GM23338 (cell line): ENCODE measurements around the gene SORBS1. TPM values are rescaled to one million over a fixed set of nuclear protein-coding genes. Genes with fewer than 3 reads are reported as not detected.

ENCODE experiments used
- ATAC-seq: fragments of 200-7000 bp; cut with Tn5 transposase; 3 replicates; pipeline ENCODE4 v1.9.1; 2020
- DNase-seq: peaks from one replicate; pipeline ENCODE4 v3.0.0-alpha.2; 2015; ENCODE audit warnings: low spot score
- H2AFZ ChIP-seq: fragments of 200-600 bp; sonication (generic); 2 replicates; pipeline ENCODE4 v1.8.0; 2016; ENCODE audit warnings: antibody characterized with exemption, mild to moderate bottlenecking, moderate library complexity
- H3F3A ChIP-seq: fragments of 200-600 bp; sonication (generic); replicated peaks from 2 replicates; pipeline ENCODE4 v1.8.0; 2017; ENCODE audit warnings: antibody characterized with exemption, mixed run types, low read depth
- H3K27ac ChIP-seq: fragments of 200-600 bp; sonication (generic); 2 replicates; pipeline ENCODE4 v1.6.1; 2016; ENCODE audit warnings: low read depth
- H3K27me3 ChIP-seq: fragments of 200-600 bp; sonication (generic); 2 replicates; pipeline ENCODE4 v1.8.0; 2016; ENCODE audit warnings: mild to moderate bottlenecking, mixed run types, moderate library complexity; ENCODE audit not compliant: insufficient read depth
- H3K36me3 ChIP-seq: fragments of 200-600 bp; sonication (generic); 2 replicates; pipeline ENCODE4 v1.8.0; 2016; ENCODE audit warnings: mild to moderate bottlenecking; ENCODE audit not compliant: insufficient read depth
- H3K4me1 ChIP-seq: fragments of 200-600 bp; sonication (generic); 2 replicates; pipeline ENCODE4 v1.8.0; 2016; ENCODE audit warnings: mild to moderate bottlenecking, moderate library complexity; ENCODE audit not compliant: insufficient read depth
- H3K4me2 ChIP-seq: fragments of 200-600 bp; sonication (generic); 2 replicates; pipeline ENCODE4 v1.7.1; 2017; ENCODE audit warnings: mixed run types
- H3K4me3 ChIP-seq: fragments of 200-600 bp; sonication (generic); 2 replicates; pipeline ENCODE4 v1.6.1; 2016; ENCODE audit warnings: mixed run types
- H3K79me2 ChIP-seq: fragments of 200-600 bp; sonication (generic); replicated peaks from 2 replicates; pipeline ENCODE4 v1.8.0; 2017; ENCODE audit warnings: mild to moderate bottlenecking; ENCODE audit not compliant: insufficient read depth
- H3K9me2 ChIP-seq: fragments of 200-600 bp; sonication (generic); 2 replicates; pipeline ENCODE4 v1.8.0; 2017; ENCODE audit not compliant: insufficient read depth
- H4K20me1 ChIP-seq: fragments of 200-600 bp; sonication (generic); replicated peaks from 2 replicates; pipeline ENCODE4 v1.8.0; 2017; ENCODE audit warnings: mild to moderate bottlenecking; ENCODE audit not compliant: insufficient read depth
- H3K27ac Mint-ChIP-seq: 2 replicates; pipeline ENCODE4 v1.8.0; 2020; ENCODE audit warnings: inconsistent platforms, mild to moderate bottlenecking, moderate library complexity, mixed read lengths
- H3K27me3 Mint-ChIP-seq: 3 replicates; pipeline ENCODE4 v1.8.0; 2022; ENCODE audit warnings: low read depth, mild to moderate bottlenecking, moderate library complexity, mixed read lengths, inconsistent platforms; ENCODE audit not compliant: insufficient read depth, poor library complexity
- H3K36me3 Mint-ChIP-seq: 3 replicates; pipeline ENCODE4 v1.8.0; 2021; ENCODE audit warnings: low read depth, mild to moderate bottlenecking, inconsistent platforms, moderate library complexity, mixed read lengths
- H3K4me1 Mint-ChIP-seq: 3 replicates; pipeline ENCODE4 v1.8.0; 2020; ENCODE audit warnings: mild to moderate bottlenecking, inconsistent platforms, mixed read lengths
- H3K4me3 Mint-ChIP-seq: 3 replicates; pipeline ENCODE4 v1.8.0; 2021; ENCODE audit warnings: moderate library complexity, mild to moderate bottlenecking, inconsistent platforms, mixed read lengths
- H3K9me3 Mint-ChIP-seq: 3 replicates; pipeline ENCODE4 v1.8.0; 2020; ENCODE audit warnings: moderate library complexity, mild to moderate bottlenecking, inconsistent platforms, mixed read lengths
- CREB1 ChIP-seq: fragments of 250-450 bp; sonication (Bioruptor Pico); IDR thresholded peaks from 2 replicates; pipeline ENCODE4 v1.5.0; 2020; ENCODE audit warnings: low read depth, mild to moderate bottlenecking, moderate library complexity
- EZH2 ChIP-seq: fragments of 200-600 bp; sonication (generic); IDR thresholded peaks from one replicate; pipeline ENCODE4 v1.8.0; 2017; ENCODE audit warnings: antibody characterized with exemption, mild to moderate bottlenecking, low read depth; ENCODE audit not compliant: unreplicated experiment
- EZH2phosphoT487 ChIP-seq: fragments of 200-600 bp; sonication (generic); IDR thresholded peaks from one replicate; pipeline ENCODE4 v1.8.1; 2018; ENCODE audit warnings: antibody characterized with exemption; ENCODE audit not compliant: unreplicated experiment
- NANOG ChIP-seq: IDR thresholded peaks from 2 replicates; pipeline ENCODE4 v1.6.1; 2016; ENCODE audit warnings: antibody characterized with exemption, borderline replicate concordance
- POLR2AphosphoS5 ChIP-seq: IDR thresholded peaks from 2 replicates; pipeline ENCODE4 v1.6.1; 2016; ENCODE audit warnings: antibody characterized with exemption, low read depth
- STAT1 ChIP-seq: IDR thresholded peaks from one replicate; pipeline ENCODE4 v1.6.1; 2016; ENCODE audit warnings: antibody characterized with exemption; ENCODE audit not compliant: unreplicated experiment
- ZNF114 ChIP-seq: fragments of 250-450 bp; sonication (Bioruptor Pico); IDR thresholded peaks from 2 replicates; pipeline ENCODE4 v1.5.0; 2020; ENCODE audit warnings: mild to moderate bottlenecking, moderate library complexity
- ZNF331 ChIP-seq: fragments of 250-450 bp; sonication (Bioruptor Pico); IDR thresholded peaks from 2 replicates; pipeline ENCODE4 v1.5.0; 2020; ENCODE audit warnings: low read depth, mild to moderate bottlenecking, moderate library complexity
- polyA plus RNA-seq: library from polyadenylated mRNA; unstranded; fragments of >200 nt; fragmentation: Nextera tagmentation; extraction: Ambion mirVana; gene quantifications from 2 replicates; pipeline ENCODE4 v1.2.1, GENCODE V29; 2016
- total RNA-seq: library from RNA; depleted of rRNA; stranded (reverse); fragments of >200 nt; shearing (Covaris generic); gene quantifications from 2 replicates; pipeline ENCODE4 v1.2.3, GENCODE V29; 2014
- TF ChIP-seq, protein P1 (sequence below), 2 experiments: fragments of 200-600 bp in 1 of 2; sonication (generic) in 1 of 2; conservative IDR thresholded peaks; 2 replicates each; pipeline versions ENCODE4 v1.5.1 to v1.6.1; 2016 to 2017; ENCODE audit warnings: antibody characterized with exemption in 2 of 2, low read depth in 2 of 2, mild to moderate bottlenecking in 2 of 2, moderate library complexity in 1 of 2
- TF ChIP-seq, protein P2 (sequence below): IDR thresholded peaks from 2 replicates; pipeline ENCODE4 v1.6.1; 2016; ENCODE audit warnings: antibody characterized with exemption
- TF ChIP-seq, protein P3 (sequence below): fragments of 250-450 bp; sonication (Bioruptor Pico); IDR thresholded peaks from 2 replicates; pipeline ENCODE4 v1.5.0; 2020; ENCODE audit warnings: mild to moderate bottlenecking, moderate library complexity

SORBS1 gene
- total and polyA plus RNA-seq, 2 experiments from 2014 or later, result 47.7 to 51.5 TPM

DNA sequence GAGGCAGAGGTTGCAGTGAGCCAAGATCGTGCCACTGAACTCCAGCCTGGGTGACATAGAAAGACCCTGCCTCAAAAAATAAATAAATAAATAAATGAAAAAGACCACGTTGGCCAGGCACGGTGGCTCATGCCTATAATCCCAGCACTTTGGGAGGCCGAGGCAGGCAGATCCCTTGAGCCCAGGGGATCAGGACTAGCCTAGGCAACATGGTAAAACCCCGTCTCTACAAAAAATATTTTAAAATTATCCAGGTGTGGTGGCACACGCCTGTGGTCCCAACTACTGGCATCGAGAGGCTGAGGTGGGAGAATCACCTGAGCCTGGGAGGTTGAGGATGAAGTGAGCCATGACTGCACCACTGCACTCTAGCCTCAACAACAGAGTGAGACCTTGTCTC is 153.6 kb downstream of the SORBS1 start:
- Histone ChIP-seq H3K4me1 (peaks cover 28% of the 10 kb centered on the region), H2AFZ (no peak overlapping the region), H3K27ac (no peak overlapping the region), H3K4me3 (no peak overlapping the region), H3K9me2 (no peaks in the 10 kb centered on the region), H3K4me2 (no peak overlapping the region), H3K36me3 (peaks cover 5% of the 10 kb centered on the region; the same call in 1 of the 2 replicates), H4K20me1 (no peaks in the 10 kb centered on the region), H3K27me3 (no peaks in the 10 kb centered on the region), H3K79me2 (no peaks in the 10 kb centered on the region), H3F3A (no peaks in the 10 kb centered on the region)
- DNase-seq (no peak), ATAC-seq (no peak)
- Mint-ChIP-seq H3K4me1 (peaks cover 39% of the 10 kb centered on the region), H3K4me3 (no peak overlapping the region), H3K36me3 (peaks cover 15% of the 10 kb centered on the region), H3K27me3 (no peaks in the 10 kb centered on the region), H3K9me3 (no peaks in the 10 kb centered on the region), H3K27ac (no peak overlapping the region)
- TF ChIP-seq NANOG (no peak), CREB1 (CRISPR knock-in tag) (no peak), STAT1 (no peak), EZH2phosphoT487 (no peak), ZNF331 (CRISPR knock-in tag) (no peak), POLR2AphosphoS5 (no peak), EZH2 (no peak), ZNF114 (CRISPR knock-in tag) (no peak)
- TF ChIP-seq, protein P1, sequence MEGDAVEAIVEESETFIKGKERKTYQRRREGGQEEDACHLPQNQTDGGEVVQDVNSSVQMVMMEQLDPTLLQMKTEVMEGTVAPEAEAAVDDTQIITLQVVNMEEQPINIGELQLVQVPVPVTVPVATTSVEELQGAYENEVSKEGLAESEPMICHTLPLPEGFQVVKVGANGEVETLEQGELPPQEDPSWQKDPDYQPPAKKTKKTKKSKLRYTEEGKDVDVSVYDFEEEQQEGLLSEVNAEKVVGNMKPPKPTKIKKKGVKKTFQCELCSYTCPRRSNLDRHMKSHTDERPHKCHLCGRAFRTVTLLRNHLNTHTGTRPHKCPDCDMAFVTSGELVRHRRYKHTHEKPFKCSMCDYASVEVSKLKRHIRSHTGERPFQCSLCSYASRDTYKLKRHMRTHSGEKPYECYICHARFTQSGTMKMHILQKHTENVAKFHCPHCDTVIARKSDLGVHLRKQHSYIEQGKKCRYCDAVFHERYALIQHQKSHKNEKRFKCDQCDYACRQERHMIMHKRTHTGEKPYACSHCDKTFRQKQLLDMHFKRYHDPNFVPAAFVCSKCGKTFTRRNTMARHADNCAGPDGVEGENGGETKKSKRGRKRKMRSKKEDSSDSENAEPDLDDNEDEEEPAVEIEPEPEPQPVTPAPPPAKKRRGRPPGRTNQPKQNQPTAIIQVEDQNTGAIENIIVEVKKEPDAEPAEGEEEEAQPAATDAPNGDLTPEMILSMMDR (conservative IDR thresholded peaks at IDR 0.05; ENCODE audit: low read depth in 2 of 2), result no peak
- TF ChIP-seq, protein P2, sequence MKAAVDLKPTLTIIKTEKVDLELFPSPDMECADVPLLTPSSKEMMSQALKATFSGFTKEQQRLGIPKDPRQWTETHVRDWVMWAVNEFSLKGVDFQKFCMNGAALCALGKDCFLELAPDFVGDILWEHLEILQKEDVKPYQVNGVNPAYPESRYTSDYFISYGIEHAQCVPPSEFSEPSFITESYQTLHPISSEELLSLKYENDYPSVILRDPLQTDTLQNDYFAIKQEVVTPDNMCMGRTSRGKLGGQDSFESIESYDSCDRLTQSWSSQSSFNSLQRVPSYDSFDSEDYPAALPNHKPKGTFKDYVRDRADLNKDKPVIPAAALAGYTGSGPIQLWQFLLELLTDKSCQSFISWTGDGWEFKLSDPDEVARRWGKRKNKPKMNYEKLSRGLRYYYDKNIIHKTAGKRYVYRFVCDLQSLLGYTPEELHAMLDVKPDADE, result no peak
- TF ChIP-seq, protein P3, sequence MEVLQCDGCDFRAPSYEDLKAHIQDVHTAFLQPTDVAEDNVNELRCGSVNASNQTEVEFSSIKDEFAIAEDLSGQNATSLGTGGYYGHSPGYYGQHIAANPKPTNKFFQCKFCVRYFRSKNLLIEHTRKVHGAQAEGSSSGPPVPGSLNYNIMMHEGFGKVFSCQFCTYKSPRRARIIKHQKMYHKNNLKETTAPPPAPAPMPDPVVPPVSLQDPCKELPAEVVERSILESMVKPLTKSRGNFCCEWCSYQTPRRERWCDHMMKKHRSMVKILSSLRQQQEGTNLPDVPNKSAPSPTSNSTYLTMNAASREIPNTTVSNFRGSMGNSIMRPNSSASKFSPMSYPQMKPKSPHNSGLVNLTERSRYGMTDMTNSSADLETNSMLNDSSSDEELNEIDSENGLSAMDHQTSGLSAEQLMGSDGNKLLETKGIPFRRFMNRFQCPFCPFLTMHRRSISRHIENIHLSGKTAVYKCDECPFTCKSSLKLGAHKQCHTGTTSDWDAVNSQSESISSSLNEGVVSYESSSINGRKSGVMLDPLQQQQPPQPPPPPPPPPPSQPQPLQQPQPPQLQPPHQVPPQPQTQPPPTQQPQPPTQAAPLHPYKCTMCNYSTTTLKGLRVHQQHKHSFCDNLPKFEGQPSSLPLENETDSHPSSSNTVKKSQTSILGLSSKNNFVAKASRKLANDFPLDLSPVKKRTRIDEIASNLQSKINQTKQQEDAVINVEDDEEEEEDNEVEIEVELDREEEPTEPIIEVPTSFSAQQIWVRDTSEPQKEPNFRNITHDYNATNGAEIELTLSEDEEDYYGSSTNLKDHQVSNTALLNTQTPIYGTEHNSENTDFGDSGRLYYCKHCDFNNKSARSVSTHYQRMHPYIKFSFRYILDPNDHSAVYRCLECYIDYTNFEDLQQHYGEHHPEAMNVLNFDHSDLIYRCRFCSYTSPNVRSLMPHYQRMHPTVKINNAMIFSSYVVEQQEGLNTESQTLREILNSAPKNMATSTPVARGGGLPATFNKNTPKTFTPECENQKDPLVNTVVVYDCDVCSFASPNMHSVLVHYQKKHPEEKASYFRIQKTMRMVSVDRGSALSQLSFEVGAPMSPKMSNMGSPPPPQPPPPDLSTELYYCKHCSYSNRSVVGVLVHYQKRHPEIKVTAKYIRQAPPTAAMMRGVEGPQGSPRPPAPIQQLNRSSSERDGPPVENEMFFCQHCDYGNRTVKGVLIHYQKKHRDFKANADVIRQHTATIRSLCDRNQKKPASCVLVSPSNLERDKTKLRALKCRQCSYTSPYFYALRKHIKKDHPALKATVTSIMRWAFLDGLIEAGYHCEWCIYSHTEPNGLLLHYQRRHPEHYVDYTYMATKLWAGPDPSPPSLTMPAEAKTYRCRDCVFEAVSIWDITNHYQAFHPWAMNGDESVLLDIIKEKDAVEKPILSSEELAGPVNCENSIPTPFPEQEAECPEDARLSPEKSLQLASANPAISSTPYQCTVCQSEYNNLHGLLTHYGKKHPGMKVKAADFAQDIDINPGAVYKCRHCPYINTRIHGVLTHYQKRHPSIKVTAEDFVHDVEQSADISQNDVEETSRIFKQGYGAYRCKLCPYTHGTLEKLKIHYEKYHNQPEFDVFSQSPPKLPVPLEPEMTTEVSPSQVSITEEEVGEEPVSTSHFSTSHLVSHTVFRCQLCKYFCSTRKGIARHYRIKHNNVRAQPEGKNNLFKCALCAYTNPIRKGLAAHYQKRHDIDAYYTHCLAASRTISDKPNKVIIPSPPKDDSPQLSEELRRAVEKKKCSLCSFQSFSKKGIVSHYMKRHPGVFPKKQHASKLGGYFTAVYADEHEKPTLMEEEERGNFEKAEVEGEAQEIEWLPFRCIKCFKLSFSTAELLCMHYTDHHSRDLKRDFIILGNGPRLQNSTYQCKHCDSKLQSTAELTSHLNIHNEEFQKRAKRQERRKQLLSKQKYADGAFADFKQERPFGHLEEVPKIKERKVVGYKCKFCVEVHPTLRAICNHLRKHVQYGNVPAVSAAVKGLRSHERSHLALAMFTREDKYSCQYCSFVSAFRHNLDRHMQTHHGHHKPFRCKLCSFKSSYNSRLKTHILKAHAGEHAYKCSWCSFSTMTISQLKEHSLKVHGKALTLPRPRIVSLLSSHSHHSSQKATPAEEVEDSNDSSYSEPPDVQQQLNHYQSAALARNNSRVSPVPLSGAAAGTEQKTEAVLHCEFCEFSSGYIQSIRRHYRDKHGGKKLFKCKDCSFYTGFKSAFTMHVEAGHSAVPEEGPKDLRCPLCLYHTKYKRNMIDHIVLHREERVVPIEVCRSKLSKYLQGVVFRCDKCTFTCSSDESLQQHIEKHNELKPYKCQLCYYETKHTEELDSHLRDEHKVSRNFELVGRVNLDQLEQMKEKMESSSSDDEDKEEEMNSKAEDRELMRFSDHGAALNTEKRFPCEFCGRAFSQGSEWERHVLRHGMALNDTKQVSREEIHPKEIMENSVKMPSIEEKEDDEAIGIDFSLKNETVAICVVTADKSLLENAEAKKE (CRISPR knock-in tag), result no peak
